Sigmoid colon (tissue), 7 donors: ENCODE measurements around the gene LEMD1. TPM values are rescaled to one million over a fixed set of nuclear protein-coding genes. Genes with fewer than 3 reads are reported as not detected.

Source experiments
- DNase-seq: peaks from one replicate; pipeline ENCODE4 v3.0.0-alpha.2; 2019
- H3K27ac ChIP-seq, 4 donors: fragments of 200-600 bp; sonication (generic); one replicate each; pipeline ENCODE4 v1.5.1; 2016 to 2019; ENCODE audit warnings: mild to moderate bottlenecking in 1 of 4
- H3K27me3 ChIP-seq, 3 donors: fragments of 200-600 bp; sonication (generic); one replicate each; pipeline ENCODE4 v1.5.1; 2019; ENCODE audit warnings: mild to moderate bottlenecking in 1 of 3
- H3K36me3 ChIP-seq, 4 donors: fragments of 200-600 bp; sonication (generic); one replicate each; pipeline ENCODE4 v1.5.1; 2016 to 2019
- H3K4me1 ChIP-seq, 4 donors: fragments of 200-600 bp; sonication (generic); one replicate each; pipeline ENCODE4 v1.5.1; 2017 to 2019
- H3K4me3 ChIP-seq, 4 donors: fragments of 200-600 bp; sonication (generic); one replicate each; pipeline ENCODE4 v1.5.1; 2017 to 2019; ENCODE audit warnings: mild to moderate bottlenecking in 2 of 4, moderate library complexity in 1 of 4
- H3K9me3 ChIP-seq, 4 donors: fragments of 200-600 bp in 3 of 4; sonication (generic) in 3 of 4; one replicate each; pipeline versions ENCODE4 v1.5.1 to v1.6.1; 2013 to 2019
- CTCF ChIP-seq, 4 experiments: fragments of 450-650 bp in 3 of 4; fragments of 200-600 bp in 1 of 4; IDR thresholded peaks; one replicate each; pipeline ENCODE4 v1.5.1; 2016 to 2019; ENCODE audit warnings: antibody characterized with exemption in 4 of 4, mild to moderate bottlenecking in 3 of 4, moderate library complexity in 2 of 4
- EP300 ChIP-seq, 4 donors: sonication (generic); formaldehyde crosslinking; IDR thresholded peaks; one replicate each; pipeline ENCODE4 v1.6.1; 2017; ENCODE audit warnings: antibody characterized with exemption in 4 of 4
- POLR2A ChIP-seq, 2 donors: fragments of 450-650 bp; IDR thresholded peaks; one replicate each; pipeline ENCODE4 v1.6.1; 2016; ENCODE audit warnings: antibody characterized with exemption in 2 of 2, mild to moderate bottlenecking in 2 of 2, moderate library complexity in 2 of 2
- POLR2AphosphoS5 ChIP-seq, 4 donors: sonication (generic); formaldehyde crosslinking; IDR thresholded peaks; one replicate each; pipeline ENCODE4 v1.6.1; 2017; ENCODE audit warnings: antibody characterized with exemption in 4 of 4
- WGBS, 2 donors: extraction: QIAGEN DNeasy Blood & Tissue Kit; methylation state at CpG; one replicate each; pipeline ENCODE4 v1.1.7; 2013; 5-methylcytosine and 5-hydroxymethylcytosine counted together
- intact Hi-C: fragments of 100-400 bp; cut with DNase I; formaldehyde crosslinking; loops from one replicate; pipeline ENCODE4 v1.15.1; 2023
- polyA plus RNA-seq, 3 donors: library from polyadenylated mRNA; stranded (reverse); fragments of 200-250 nt; gene quantifications; one replicate each; pipeline ENCODE4 v1.2.3, GENCODE V29; 2013
- total RNA-seq, 4 donors: library from RNA; depleted of rRNA; stranded (reverse); fragments of >200 nt; gene quantifications; one replicate each; pipeline ENCODE4 v1.1.0, GENCODE V29; 2016
- donor health status: healthy with polysubstance abuse.
- donor health status: Bipolar disorder and iron deficiency.
- donor health status: healthy.

LEMD1 gene
- total and polyA plus RNA-seq, 7 donors, result 0.34 TPM; not detected in 6

- Histone ChIP-seq H3K36me3 (no peaks in the 10 kb centered on the region), H3K4me1 (no peaks in the 10 kb centered on the region), H3K27me3 (no peaks in the 10 kb centered on the region), H3K4me3 (no peak overlapping the region), H3K9me3 (no peaks in the 10 kb centered on the region), H3K27ac (no peak overlapping the region)
- intact Hi-C loops, result no loop called here
- TF ChIP-seq POLR2AphosphoS5 (IDR thresholded peaks at IDR 0.05) (no peak), POLR2A (IDR thresholded peaks at IDR 0.05) (no peak), EP300 (IDR thresholded peaks at IDR 0.05) (no peak), CTCF (IDR thresholded peaks at IDR 0.05) (no peak)
- no peak for DNase-seq
- WGBS, 2 donors, result 91 to 94% methylated on average over 4 of the region's 4 CpGs
Observed at GRCh38 chr1:205398586-205398985, 23.3 kb downstream of the LEMD1 start.

DNA sequence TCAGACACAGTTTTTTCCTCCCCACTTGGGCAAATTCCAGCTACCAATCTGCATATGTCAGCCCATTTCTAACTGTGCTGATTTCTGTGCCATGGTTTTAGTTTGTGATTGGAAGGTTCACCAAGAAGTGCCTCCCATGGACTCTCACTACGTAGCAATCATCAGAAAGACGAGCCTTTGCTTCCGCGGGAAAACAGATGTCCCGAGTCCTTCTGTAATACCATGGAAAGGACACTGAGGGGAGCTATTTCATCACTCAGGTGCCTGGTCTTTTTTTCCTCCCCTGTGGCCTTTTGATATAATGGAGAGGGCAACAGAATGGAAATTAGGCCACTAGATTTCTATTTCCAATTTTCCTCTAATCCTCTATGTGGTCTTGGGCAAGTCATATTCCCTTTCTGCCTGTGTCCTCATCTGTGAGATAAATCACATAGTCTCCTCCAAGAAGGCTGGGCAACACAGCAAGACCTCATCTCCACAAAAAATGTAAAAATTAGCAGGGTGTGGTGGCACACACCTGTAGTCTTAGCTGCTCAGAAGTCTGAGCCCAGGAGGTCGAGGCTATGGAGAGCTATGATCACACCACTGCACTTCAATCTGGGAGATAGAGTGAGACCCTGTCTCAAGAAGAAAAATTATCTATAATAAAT is 24.8 kb downstream of the LEMD1 start:
- Histone ChIP-seq H3K4me1 (no peaks in the 10 kb centered on the region), H3K27ac (no peak overlapping the region), H3K4me3 (no peak overlapping the region), H3K27me3 (no peaks in the 10 kb centered on the region), H3K36me3 (no peaks in the 10 kb centered on the region), H3K9me3 (no peaks in the 10 kb centered on the region)
- DNase-seq, result no peak
- WGBS, 2 donors, result 1 to 4% methylated on average over 6 of the region's 6 CpGs
- intact Hi-C loops, result loop anchor here (1.0 kb wide), 1 partner anchor 88 kb away; no protein-coding TSS in a partner anchor
- peak; percentile 33 to 67 (median 53) for TF ChIP-seq CTCF (IDR thresholded peaks at IDR 0.05)
- TF ChIP-seq POLR2AphosphoS5 (IDR thresholded peaks at IDR 0.05), result no peak

- TF ChIP-seq EP300 (IDR thresholded peaks at IDR 0.05) (no peak), POLR2AphosphoS5 (IDR thresholded peaks at IDR 0.05) (no peak), CTCF (IDR thresholded peaks at IDR 0.05) (no peak), POLR2A (IDR thresholded peaks at IDR 0.05) (no peak)
- Histone ChIP-seq H3K9me3 (no peaks in the 10 kb centered on the region), H3K4me3 (no peak overlapping the region), H3K36me3 (no peaks in the 10 kb centered on the region), H3K27me3 (peaks cover 0 to 9% (median 0%) of the 10 kb centered on the region in 3 donors), H3K4me1 (no peaks in the 10 kb centered on the region), H3K27ac (no peak overlapping the region)
- DNase-seq, result no peak
- 69 to 82% methylated on average over 3 of the region's 3 CpGs for WGBS, 2 donors
- intact Hi-C loops, result no loop called here
Observed at GRCh38 chr1:205395616-205396015, 26.2 kb downstream of the LEMD1 start.

DNA sequence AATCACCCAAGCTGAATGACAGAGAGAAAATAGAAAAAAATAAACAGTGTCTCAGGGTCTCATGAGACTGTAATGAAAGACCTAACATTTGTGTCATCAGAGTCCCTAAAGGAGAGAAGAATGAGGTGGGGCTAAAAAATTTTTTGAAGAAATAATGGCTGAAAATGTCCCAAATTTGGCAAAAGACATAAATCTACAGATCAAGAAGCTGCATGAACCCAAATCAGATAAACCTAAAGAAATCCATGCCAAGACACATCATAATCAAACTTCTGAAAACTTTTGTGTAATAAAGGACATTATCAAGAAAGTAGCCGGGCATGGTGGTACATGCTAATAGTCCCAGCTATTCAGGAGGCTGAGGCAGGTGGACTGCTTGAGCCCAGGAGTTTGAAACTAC is 29.2 kb downstream of the LEMD1 start:
- WGBS, 2 donors, result 94 to 95% methylated on average over 1 of the region's 1 CpG
- DNase-seq, result no peak
- intact Hi-C loops, result no loop called here

More for the DNA sequence above, 29.2 kb downstream of the LEMD1 start:
- no peaks in the 10 kb centered on the region for H3K9me3 ChIP-seq
- H3K4me1 ChIP-seq, result no peaks in the 10 kb centered on the region
- H3K27me3 ChIP-seq, result peaks cover 0 to 9% (median 0%) of the 10 kb centered on the region in 3 donors
- no peak overlapping the region for H3K4me3 ChIP-seq
- TF ChIP-seq POLR2AphosphoS5 (IDR thresholded peaks at IDR 0.05) (no peak), POLR2A (IDR thresholded peaks at IDR 0.05) (no peak), EP300 (IDR thresholded peaks at IDR 0.05) (no peak), CTCF (IDR thresholded peaks at IDR 0.05) (no peak)
- no peak overlapping the region for H3K27ac ChIP-seq
- no peaks in the 10 kb centered on the region for H3K36me3 ChIP-seq
